ENCODE data around the gene HOXA2.

DNA sequence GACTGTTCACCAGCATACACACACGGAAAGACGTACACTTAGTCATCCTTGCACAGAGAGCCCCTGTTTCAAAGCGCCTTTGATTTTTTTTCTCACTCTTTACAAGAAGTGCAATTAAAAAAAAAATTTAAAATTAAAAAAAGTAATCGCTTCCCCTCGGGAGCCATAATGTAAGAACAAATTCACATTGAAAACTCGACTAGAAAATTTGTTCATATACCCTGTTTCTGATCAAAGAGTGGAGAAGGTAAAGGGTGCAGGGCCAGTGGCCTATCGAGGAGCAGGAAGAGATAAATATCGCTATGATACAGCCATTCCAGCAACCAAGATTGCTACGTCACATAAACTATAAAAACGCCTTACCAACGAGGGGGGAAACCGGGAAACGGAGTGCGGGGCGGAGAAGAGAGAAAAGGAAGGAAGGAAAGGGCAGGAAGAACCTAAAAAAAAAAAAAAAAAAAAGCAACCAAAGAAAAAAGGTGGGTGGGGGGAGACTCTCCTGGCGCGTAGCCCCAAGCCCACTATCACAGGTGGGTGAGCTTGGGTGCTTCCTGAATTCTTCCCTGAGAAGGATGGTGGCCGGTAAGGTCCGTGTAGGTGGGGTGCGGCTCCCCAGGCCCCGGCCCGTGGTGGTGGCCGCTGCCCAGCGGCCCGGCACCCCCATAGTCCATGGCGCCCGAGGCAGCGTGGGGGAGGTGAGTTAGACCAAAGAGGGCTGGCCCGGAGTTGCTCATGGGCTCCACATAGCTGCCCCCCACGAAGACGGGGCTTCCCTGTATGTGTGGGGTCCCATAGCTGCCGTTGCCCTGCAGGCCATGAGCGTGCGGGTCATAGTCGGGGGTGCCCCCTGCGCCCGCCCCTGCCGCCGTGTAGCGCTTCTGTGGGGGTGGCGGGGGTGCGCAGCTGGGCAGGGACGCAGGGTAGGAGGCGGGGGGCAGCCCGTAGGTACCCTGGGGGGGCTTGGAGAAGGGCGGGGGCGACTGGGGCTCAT is 5.2 kb upstream of the HOXA2 start:
- TF ChIP-seq CTCF (IDR thresholded peaks at IDR 0.05; ENCODE audit: low read depth, low read length) (no peak), MYC (IDR thresholded peaks at IDR 0.05; ENCODE audit: low read depth, low read length) (no peak), POLR2A (IDR thresholded peaks at IDR 0.05; ENCODE audit: extremely low read depth, insufficient read length) (no peak)
- TF ChIP-seq, protein P1, sequence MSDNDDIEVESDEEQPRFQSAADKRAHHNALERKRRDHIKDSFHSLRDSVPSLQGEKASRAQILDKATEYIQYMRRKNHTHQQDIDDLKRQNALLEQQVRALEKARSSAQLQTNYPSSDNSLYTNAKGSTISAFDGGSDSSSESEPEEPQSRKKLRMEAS (IDR thresholded peaks at IDR 0.05; ENCODE audit: low read depth, low read length): no peak
